H1 (cell line): ENCODE measurements around the gene PCED1B.

ENCODE experiments used
- CEBPB ChIP-seq: IDR thresholded peaks from 2 replicates; pipeline ENCODE4 v1.6.1; 2012; ENCODE audit warnings: low read depth, low read length
- CTCF ChIP-seq, 3 experiments: IDR thresholded peaks; 1 replicate in 2 of 3; 2 replicates in 1 of 3; pipeline versions ENCODE4 v1.5.1 to v1.6.1; 2011; ENCODE audit warnings: low read length in 3 of 3, mild to moderate bottlenecking in 3 of 3, inconsistent platforms in 2 of 3, low read depth in 1 of 3, moderate library complexity in 1 of 3; ENCODE audit not compliant: insufficient read depth in 1 of 3; ENCODE audit errors: control extremely low read depth in 1 of 3
- JUND ChIP-seq: IDR thresholded peaks from 2 replicates; pipeline ENCODE4 v1.6.1; 2011; ENCODE audit warnings: mild to moderate bottlenecking, improper control_type of control experiment, low read length

- TF ChIP-seq CEBPB (no peak), JUND (no peak), CTCF (IDR thresholded peaks at IDR 0.05; ENCODE audit: control extremely low read depth in 1 of 3, insufficient read depth in 1 of 3, low read depth in 1 of 3, low read length in 3 of 3) (no peak)
These were observed 54.6 kb downstream of the PCED1B start for GRCh38 chr12:47134005-47134404.
